HG03139 (cell line): ENCODE measurements around the gene TALDO1.

ENCODE experiments used
- ATAC-seq: cut with Tn5 transposase; IDR thresholded peaks from one replicate; pipeline ENCODE4 v1.9.1; 2021; ENCODE audit not compliant: unreplicated experiment

The TALDO1 gene

GRCh38 chr11:767238-767637 lies 20.0 kb downstream of the TALDO1 start:
- no peak for ATAC-seq

DNA sequence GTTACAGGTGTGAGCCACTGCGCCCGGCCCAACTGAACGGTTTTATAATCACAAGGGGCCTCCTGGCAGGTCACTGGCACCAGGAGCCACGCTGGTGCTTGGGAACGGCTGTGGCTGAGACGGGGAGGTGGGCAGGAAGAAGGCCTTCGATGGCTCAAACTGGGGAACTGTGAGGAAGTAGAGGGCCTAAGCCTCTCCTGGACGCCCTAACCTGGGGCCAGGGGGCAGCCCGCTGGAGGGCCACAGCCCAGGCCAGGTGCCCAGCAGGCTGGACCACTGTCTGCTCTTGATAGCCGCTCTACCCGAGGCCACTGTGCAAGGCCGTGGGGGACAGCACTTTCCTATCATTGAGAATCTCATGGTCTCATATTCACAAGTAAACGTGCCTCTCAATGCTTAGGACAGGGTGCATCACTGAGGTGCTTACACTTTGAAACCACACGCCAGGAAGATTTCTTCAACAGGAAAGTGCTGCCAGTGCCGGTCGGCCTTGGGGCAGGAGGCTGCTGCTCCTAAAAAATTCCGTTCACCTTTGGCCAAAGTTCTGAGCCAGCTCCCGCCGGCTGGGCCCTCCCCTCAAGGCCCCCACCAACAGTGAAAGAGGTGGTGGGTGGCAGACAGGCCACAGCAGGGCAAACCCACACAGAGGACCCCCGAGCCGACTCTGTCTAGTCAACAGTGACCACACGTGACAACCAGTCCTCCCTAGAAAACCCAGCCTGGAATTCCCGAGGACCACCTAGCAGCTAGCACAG lies 22.8 kb downstream of the TALDO1 start:
- ATAC-seq, result no peak

DNA sequence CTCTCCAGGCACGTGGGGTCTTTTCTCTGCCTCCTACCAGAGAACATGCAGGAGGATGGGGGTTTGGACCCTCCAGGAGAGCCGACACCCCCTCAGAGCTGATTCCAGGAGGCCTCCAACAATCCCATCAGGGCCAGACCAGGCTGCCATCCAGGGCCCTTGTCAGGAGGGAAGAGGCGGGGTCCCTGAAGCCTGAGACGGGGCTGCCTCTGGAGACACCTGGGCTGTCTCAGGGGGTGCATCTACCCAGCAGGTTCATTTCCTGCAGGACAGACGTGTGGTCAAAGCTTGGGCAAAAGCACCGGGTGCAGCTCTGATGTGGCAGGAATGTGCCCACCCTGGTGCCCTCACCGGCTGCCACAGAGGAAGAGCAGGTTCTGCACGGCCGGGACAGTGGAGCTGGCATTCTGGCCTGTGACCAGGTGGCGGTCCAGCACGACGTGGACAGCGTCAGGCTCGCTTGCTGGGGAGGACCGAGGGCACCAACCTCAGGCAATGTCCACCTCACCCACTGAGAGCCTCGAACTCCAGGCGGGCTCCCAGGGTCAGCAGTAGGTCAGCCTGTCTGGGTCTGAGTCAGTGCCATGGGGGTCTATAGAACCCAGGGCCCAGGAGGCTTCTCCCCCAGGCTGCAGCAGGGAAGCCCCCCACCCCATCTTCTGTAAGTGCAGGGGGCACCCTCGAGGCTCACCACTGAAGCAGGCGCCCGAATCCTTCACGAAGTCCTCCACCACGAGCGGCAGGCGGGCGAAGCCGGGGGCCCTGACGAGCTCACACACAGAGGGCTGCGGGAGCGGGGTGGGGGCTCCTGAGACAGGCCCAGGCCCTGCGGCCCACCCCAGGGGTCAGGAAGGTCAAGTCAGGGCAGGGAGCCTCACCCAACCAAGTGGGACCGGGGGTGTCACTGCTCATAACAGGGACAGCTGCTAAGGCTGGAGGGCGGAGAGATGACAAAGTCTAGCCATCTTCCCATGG lies 23.7 kb downstream of the TALDO1 start:
- no peak for ATAC-seq

DNA sequence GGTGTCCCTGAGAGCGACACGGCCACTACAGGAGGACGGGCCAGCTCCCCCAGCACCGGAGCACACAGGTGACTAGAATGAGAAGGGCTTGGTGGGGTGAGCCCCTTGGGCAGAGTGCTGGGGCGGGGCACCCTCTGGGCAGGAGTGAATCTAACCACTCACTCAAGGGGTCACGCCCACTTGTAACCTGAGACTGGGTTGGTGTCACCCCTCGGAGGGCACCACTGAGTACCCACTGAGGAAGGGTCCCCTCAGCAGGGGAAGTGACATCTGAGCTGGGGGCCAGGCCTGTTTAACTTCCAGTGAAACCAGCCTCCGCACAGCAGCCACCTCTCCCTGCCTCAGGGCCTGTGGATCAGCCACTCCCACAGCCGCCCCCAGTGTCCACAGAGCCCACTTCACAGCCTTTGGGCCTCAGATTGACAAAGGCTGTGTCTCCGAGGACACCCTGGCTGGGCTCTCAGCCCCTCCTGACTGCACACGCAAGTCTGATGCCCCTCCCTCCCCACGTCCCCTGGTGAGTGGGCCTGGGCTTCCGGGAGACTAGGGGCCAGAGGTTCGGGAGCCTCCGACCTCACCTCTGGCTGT lies 24.4 kb downstream of the TALDO1 start:
- no peak for ATAC-seq

DNA sequence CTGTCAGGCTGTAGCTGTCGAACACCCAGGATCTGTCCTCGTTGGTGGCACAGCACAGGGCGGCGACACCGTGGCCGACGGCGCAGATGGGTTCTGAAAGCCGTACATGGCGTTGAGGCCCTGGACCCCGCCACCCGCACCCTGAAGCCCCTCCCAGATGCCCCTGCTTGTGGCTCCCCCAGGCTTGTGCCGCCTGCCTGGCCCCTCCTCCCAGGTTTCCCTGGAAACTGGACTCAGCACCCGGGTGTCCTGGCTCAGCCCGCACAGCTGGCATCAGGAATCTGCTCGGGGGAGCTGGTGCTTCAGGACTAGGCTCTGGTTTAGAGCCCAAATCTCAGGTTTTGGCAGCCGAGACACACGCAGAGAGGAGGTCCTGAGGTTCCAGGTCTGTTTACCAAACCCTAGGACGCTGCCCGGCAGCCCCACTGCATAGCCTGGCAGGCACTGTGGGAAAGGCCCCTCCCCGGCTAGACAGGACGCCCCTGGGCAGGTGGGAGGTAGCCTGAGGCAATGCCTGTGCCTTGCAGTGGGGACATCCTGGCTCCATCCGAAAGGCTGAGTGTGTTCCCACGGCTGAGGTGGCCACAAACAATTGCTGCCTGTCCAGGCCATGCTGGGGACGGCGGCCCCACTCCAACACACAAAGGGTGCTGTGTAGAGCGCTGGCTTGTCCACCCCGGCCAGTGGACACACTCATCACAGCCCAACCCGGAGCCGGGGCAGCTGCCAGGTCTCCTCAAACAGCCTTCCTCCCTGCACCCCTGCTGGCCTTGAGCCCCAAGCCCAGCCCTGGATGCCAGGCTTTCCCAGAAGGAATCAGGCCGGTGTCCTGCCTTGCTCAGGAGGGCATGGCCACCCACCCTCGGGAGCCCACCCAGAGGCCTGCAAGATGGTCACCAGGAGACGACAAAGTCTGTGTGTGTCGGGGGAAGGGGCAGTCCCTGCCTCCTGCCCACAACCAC lies 25.4 kb downstream of the TALDO1 start:
- ATAC-seq, result no peak

DNA sequence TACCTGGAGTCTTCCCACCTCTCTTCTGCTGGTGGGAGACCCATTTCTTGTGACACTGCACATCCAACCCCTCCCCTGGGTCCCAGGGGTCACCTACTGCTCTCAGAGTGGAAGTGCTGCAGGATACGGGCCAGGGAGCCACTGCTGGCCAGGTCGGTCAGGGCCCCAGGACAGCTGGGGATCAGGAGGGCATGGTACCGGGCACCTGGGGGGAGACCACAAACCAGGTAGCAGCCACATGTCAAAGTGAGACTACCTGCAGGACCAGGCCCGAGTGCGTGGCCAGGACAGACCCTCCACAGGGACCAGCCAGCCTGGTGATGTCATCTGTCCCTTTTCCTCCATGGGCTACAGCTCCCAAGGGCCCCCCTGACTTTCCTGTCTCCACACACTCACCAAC lies 26.2 kb downstream of the TALDO1 start:
- no peak for ATAC-seq

- ATAC-seq, result no peak
These were observed 26.6 kb downstream of the TALDO1 start for GRCh38 chr11:773830-774229.

DNA sequence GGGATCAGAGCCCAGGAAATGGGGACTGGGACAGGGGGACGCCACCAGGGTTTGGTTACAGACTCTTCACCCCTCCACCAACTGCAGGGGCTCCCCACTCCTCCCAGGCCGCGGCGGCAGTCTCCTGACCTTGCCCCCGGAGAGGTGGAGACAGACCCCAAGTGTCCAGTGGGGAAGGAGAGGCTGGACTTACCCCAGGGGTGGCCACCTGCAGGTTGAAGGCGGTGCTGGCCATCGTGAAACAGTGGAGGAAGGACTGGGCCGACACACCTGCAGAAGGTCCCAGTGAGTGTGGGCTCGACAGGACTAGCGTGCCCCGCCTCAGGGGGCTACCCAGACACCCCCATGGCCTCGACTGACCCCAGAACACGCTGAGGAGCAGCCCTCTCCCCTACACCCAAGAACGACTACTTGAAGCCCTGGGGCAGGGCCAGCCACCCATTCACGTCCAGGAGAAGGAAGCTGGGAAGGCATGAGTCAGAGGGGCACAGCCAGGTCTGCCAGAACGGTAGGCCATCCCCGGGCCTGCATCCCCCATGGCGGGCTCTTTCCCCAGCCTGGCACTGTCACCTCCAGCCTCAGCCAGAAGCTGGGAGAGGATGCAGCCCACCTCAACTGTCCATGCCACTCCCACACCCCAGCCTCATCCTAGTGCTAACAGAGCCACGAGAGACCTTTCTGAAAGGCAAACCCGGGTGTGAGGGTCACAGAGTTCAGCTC lies 27.8 kb downstream of the TALDO1 start:
- ATAC-seq, result no peak

GRCh38 chr11:776263-776560 lies 28.9 kb downstream of the TALDO1 start:
- no peak for ATAC-seq

DNA sequence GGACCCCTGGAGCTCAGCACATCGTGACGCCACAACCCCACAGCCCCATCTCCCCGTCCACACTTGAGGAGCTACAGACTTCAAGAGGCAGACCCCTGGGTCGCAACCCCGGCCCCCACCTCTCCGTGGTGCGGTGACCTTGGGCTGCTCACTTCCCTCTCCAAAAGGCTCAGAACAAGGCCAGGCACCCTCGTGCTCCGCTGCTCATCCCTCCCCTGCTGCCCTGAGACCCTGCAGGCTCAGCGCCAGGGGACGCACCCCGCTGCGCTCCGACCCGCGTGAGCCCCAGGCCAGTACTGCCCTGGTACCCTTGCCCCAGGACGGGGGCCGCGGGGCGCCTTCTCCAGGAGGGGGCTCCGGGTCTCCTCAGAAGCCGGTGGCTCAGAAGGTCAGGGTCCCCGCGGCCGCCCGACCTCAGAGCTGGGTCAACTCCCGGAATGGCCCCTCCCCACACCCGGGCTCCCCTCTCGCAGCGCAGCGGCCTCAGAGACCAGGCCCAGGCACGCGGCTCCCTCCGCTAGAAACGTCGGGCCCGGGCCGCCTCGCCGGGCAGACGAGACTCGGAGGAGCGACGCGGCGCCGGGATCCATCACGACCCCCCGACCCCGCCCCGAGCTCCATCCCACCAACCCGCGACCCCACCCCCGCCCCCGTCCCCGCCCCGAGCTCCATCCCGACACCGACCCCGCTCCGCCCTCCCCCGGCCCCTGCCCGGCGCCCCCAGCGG lies 29.5 kb downstream of the TALDO1 start:
- peak; percentile 17 for ATAC-seq

DNA sequence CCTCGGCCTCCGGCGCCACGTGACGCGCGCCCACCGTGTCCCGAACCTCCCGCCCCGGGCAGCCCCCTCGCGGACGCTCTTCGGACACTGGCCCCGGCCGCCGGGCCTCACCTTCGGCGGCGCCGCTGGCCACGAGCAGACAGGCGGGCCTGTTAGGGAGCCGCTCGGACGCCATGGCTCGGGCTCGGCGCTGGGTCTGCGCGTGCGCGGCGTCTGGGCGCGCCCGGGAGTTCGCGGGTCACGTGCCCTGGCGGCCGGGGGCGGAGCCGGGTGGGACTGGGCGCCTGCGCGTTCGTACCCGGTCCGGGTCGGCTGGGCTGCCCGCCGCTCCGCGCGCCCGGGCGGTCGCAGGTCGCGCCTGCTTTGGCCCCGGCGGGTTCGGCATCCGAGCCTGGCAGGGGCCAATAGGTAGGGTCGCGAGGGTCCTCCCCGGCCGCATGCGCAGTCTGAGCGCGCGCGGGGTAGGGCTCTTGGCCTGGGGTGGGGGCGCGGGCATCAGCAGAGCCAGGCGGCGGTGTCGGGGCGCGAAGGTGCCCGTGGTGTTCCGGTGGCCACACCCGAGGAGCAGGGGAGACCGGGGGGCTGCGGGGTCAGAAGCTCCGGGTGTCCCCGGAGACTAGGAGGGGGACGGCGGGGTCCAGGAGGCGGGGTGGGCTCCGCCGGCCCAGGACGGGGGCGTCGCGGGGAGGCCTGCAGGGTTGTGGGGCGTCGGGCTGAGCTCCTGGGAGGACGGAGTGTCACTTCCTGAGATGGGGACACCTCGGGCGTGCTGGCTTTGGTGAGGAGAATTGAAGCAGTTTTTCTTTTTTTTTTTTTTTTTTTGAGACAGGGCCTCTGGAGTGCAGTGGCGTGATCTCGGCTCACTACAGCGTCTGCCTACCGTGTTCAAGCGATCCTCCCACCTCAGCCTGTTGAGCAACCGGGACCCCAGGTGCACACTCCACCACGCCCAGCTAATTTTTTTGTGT lies 30.3 kb downstream of the TALDO1 start, which contains the start of gene GATD1:
Gene GATD1, minus strand, starts transcription at position 200 of the 968 bp plus-strand sequence. Its CDS starts 25 bp downstream, at position 175.
- peak; percentile 63 for ATAC-seq

DNA sequence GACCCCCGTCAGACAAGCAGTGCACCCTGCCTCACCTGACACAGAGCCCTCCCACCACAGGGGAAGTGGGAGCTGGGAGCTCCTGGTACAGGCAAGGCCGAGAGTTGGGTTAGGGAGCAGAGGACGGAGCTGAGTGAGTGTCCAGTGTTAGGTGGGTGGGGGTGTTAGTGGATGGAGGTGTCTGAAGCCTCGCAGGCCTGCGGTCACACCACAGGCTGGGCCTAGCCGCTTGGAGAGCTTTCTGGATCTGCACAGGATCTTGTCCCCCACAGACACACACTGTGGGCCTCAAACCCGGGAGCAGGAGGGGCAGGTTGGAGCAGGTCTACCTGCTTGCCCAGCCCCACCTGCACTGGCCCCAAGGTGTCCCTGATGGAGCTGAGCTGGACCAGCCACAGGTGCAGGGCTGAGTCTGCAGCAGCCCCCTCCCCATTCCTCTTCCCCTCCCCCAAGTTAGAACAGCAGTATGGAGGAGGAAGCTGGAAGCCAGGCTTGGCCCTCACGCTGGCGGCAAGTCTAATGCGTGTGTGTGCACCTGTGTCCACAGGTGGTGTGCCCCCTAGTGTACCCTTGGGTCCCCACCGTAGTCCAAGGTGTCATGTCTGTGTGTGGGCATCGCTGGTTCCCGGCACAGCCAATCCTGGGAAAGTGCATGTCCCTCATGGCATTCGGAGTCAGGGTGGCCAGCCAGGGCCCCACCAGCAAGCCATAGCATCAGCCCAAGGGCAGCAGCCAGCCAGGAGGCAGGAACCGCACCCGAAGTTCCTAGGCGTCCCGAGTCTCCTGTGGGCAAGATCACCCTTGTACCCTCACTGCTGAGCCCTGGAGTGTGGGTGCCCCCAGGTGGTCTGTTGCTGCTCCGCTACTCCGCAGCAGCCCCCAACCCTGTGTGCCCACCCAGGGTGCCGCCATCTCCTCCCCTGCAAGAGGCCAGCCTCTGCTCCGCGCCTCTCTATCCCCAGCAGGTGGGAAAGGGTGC lies 32.0 kb downstream of the TALDO1 start:
- ATAC-seq, result no peak

DNA sequence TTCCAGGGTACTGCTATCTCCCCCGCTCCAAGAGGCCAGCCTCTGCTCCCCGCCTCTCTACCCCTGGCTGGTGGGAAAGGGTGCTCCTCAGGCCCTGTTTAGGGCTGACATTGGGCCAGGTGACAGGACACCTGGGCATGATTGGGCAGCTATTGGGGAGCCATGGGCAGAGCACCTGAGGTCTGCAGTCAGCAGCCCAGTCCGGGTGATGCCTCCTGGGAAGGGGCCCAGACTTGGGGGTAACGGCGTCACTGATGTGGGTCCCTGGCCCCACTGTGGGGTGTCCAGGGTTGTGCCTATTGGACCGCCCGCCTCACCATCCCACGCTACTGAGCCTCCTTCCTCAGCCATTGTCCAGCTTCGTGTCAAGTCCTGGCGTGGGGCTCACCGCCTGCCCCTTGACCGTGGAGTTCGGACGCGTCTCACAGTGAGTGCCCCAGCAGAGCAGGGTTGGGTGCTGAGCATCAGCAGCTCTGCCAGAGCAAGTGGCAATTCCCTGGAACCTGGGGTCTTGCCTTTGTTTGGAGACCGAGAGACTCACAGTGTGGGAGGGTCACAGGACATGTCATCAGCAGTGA lies 32.8 kb downstream of the TALDO1 start:
- ATAC-seq, result no peak

GRCh38 chr11:782264-783174 lies 35.3 kb downstream of the TALDO1 start:
- ATAC-seq, result no peak

DNA sequence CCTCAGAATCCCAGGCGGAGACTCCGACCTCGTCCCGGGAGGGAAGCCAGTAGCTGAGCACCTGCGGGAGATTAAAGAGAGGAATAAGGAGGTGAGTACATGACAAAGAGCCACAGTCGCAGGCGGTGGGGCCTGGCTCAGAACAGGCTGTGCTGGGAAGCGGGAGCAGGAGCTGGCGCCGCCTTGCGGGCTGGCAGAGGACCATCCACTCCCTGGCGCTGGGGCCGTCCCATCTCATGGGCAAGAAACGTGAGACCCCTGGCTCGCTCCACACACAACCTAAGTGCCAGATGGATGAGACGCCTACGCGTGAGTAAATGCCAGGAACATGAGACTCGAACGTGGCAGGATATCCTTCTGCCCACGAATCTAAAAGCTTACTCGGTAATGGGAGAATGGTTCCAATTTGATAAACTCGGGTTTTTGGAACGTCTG lies 36.3 kb downstream of the TALDO1 start:
- ATAC-seq, result no peak
